Measurements from ENCODE around the gene PHACTR1. TPM values are rescaled to one million over a fixed set of nuclear protein-coding genes. Genes with fewer than 3 reads are reported as not detected.

Gene PHACTR1
- polyA plus RNA-seq, 1 of the 3 experiments (the other 2 are of a cell fraction): 0.12 TPM

- Histone ChIP-seq H3F3A (replicated peaks; ENCODE audit: insufficient read depth) (no peaks in the 10 kb centered on the region), H3K9me3 (no peaks in the 10 kb centered on the region), H3K4me1 (ENCODE audit: control insufficient read depth in 1 of 2, insufficient read depth in 2 of 2, low read depth in 1 of 2, low read length in 1 of 2) (no peaks in the 10 kb centered on the region; a peak in 2 of 4 replicates), H3K9me2 (no peaks in the 10 kb centered on the region), H2AFZ (ENCODE audit: low read depth) (no peak overlapping the region), H3K4me2 (no peak overlapping the region), H3K79me2 (ENCODE audit: insufficient read depth) (no peaks in the 10 kb centered on the region), H3K36me3 (replicated peaks in 1 of 2; ENCODE audit: control insufficient read depth in 1 of 2, insufficient read depth in 2 of 2, low read length in 1 of 2) (no peaks in the 10 kb centered on the region), H3K4me3 (ENCODE audit: low read depth in 2 of 2, low read length in 1 of 2) (no peak overlapping the region), H4K20me1 (ENCODE audit: insufficient read depth) (no peaks in the 10 kb centered on the region), H3K27ac (ENCODE audit: low read depth in 2 of 2, low read length in 1 of 2) (no peak overlapping the region), H3K9ac (no peak overlapping the region), H3K27me3 (ENCODE audit: insufficient read depth) (no peaks in the 10 kb centered on the region)
- TF ChIP-seq RXRA (IDR thresholded peaks at IDR 0.05; ENCODE audit: borderline replicate concordance, low read depth) (no peak), YY1 (IDR thresholded peaks at IDR 0.05; ENCODE audit: low read depth) (no peak), ELF1 (IDR thresholded peaks at IDR 0.05) (no peak)
- ChIA-PET POLR2A (no interaction called here), CTCF (no interaction called here)
- no peak for DNase-seq
- WGBS (ENCODE audit: low lambda C conversion rate): 25% methylated on average over 1 of the region's 1 CpG
These were observed 360.6 kb downstream of the PHACTR1 start for GRCh38 chr6:13077117-13077516.

GRCh38 chr6:13079096-13079723 is 362.6 kb downstream of the PHACTR1 start:
- Histone ChIP-seq H3K27ac (ENCODE audit: low read depth in 2 of 2, low read length in 1 of 2) (no peak overlapping the region), H3K4me1 (ENCODE audit: control insufficient read depth in 1 of 2, insufficient read depth in 2 of 2, low read depth in 1 of 2, low read length in 1 of 2) (no peaks in the 10 kb centered on the region; a peak in 1 of 4 replicates), H3K4me2 (no peak overlapping the region), H3K79me2 (ENCODE audit: insufficient read depth) (no peaks in the 10 kb centered on the region), H3K9ac (no peak overlapping the region), H3K27me3 (ENCODE audit: insufficient read depth) (no peaks in the 10 kb centered on the region), H2AFZ (ENCODE audit: low read depth) (no peak overlapping the region), H3K9me2 (no peaks in the 10 kb centered on the region), H3F3A (replicated peaks; ENCODE audit: insufficient read depth) (no peaks in the 10 kb centered on the region), H3K4me3 (ENCODE audit: low read depth in 2 of 2, low read length in 1 of 2) (no peak overlapping the region), H4K20me1 (ENCODE audit: insufficient read depth) (no peaks in the 10 kb centered on the region), H3K36me3 (replicated peaks in 1 of 2; ENCODE audit: control insufficient read depth in 1 of 2, insufficient read depth in 2 of 2, low read length in 1 of 2) (no peaks in the 10 kb centered on the region), H3K9me3 (no peaks in the 10 kb centered on the region)
- POLR2A ChIA-PET: no interaction called here
- no peak for TF ChIP-seq PBX3 (IDR thresholded peaks at IDR 0.05)
- no peak for TF ChIP-seq JUND (IDR thresholded peaks at IDR 0.05)
- TF ChIP-seq CTCF (IDR thresholded peaks at IDR 0.05): no peak
- no peak for TF ChIP-seq RCOR1 (IDR thresholded peaks at IDR 0.05; ENCODE audit: low read length)
- TF ChIP-seq SMC3 (IDR thresholded peaks at IDR 0.05; ENCODE audit: low read depth, low read length): no peak
- TF ChIP-seq SIN3A (IDR thresholded peaks at IDR 0.05; ENCODE audit: borderline replicate concordance, low read depth, low read length): no peak
- TF ChIP-seq USF2 (IDR thresholded peaks at IDR 0.05; ENCODE audit: borderline replicate concordance, low read depth, low read length): no peak
- TF ChIP-seq NRF1 (IDR thresholded peaks at IDR 0.05; ENCODE audit: low read depth, low read length): no peak
- no peak for TF ChIP-seq MXI1 (IDR thresholded peaks at IDR 0.05; ENCODE audit: low read depth, low read length)
- TF ChIP-seq FOXJ3 (CRISPR knock-in tag; IDR thresholded peaks at IDR 0.05): no peak
- TF ChIP-seq GABPA (IDR thresholded peaks at IDR 0.05; ENCODE audit: low read depth): no peak
- no peak for TF ChIP-seq REST (IDR thresholded peaks at IDR 0.05; ENCODE audit: low read depth, low read length)
- no peak for TF ChIP-seq MAX (IDR thresholded peaks at IDR 0.05; ENCODE audit: low read depth)
- no peak for TF ChIP-seq FOXM1 (IDR thresholded peaks at IDR 0.05; ENCODE audit: low read depth)
- no peak for TF ChIP-seq FOSL2 (IDR thresholded peaks at IDR 0.05; ENCODE audit: borderline replicate concordance, low read depth)
- TF ChIP-seq CHD2 (IDR thresholded peaks at IDR 0.05; ENCODE audit: low read length, partially characterized antibody): no peak
- TF ChIP-seq ELF1 (IDR thresholded peaks at IDR 0.05): no peak
- DNase-seq: no peak
- CTCF ChIA-PET: no interaction called here
- 44% methylated on average over 6 of the region's 6 CpGs for WGBS (ENCODE audit: low lambda C conversion rate)

All from SK-N-SH (cell line).